ENCODE data around the gene TADA3.
A peak's percentile ranks its signal among the peaks of the same experiment; 100 is the strongest.

The TADA3 gene

DNA sequence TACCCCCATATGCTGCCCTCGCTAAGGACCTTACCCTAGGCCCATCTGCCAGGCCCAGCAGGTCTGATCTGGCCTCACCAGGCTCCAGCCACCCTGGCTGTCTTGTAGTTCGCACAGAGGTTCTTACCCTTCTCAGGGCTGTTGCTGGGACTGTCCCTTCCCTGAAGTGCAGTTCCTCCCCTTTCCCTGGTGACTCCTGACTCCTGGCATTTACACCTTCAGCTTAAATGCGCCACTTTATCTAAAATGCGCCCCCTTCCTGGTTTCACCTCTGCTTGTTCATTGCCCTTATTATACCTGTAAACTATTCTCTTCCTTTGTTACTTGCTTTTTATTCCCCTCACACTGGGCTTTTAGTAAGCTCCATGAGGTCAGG, 17.0 kb upstream of the TADA3 start:
- DNase-seq = no peak

GRCh38 chr3:9808345-9809037, 16.2 kb upstream of the TADA3 start:
- DNase-seq = peak; percentile 47

DNA sequence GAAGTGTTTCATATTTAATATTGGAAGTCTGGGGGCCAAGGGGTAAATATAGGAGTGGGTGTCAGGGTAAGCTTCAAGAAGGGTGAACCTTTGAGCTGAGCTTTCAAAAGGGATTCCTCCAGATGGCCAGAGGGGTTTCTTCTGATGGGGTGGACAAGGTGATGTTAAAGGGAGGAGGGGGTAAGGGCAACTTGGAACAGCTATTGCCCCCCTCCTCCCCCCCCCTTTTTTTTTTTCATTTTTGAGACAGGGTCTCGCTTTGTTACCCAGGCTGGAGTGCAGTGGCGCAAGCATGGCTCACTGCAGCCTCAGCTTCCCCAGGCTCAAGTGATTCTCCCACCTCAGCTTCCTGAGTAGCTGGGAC, 15.7 kb upstream of the TADA3 start:
- DNase-seq = no peak

GRCh38 chr3:9806688-9807589, 14.7 kb upstream of the TADA3 start:
- DNase-seq = no peak

DNA sequence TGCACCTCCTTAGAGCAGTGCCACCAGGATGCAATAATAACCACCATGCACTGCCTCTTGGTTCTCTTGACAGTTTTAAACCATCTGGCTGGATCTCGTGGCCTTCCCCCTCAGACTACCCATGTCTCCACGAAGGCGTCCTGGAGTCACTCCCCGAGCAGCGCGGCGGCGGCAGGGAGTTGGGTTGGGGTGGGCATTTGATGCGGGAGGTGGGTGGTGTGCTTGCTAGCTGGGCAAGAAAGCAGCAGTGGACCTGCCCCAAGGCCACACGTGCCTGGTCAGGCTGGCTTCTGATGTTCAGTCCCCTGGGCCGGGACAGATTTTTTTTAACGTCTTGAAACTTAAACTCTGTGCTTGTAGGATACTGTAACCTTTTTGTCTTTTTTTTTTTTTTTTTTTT, 13.9 kb upstream of the TADA3 start:
- DNase-seq = no peak

GRCh38 chr3:9804996-9805395, 12.7 kb upstream of the TADA3 start:
- DNase-seq = no peak

DNA sequence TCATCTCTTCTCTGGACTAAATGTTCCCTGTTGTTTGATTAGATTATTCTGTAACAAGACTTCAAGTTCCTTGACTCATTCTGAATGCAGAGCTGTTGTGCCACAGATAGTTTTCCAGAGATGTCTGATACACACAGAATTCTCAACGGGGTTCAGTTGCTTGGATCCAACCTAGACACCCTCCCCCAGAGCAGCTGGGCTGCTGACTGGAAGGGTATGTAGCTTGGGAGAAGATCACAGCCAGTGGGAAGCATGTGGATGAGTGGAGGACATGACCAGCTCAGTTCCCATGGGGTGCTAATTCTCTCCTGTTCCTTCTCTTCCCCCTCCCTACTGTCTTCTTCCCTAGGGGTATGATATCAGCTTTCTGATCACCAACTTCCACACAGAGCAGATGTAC, 11.2 kb upstream of the TADA3 start:
- DNase-seq = no peak

DNA sequence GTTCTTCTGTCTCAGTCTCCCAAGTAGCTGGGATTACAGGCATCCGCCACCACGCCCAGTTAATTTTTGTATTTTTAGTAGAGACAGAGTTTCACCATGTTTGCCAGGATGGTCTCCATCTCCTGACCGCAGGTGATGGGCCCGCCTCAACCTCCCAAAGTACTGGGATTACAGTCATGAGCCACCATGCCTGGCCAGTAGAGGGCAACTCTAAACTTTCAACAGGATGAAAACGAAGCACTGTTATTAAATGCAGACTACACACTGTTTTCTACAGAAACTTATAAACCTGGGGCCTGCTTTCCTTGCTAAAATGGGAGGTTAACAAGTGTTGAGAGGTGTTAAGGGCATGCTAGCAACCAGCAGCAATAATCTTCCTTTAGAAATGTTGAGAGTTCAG, 8.3 kb upstream of the TADA3 start:
- no peak for DNase-seq

DNA sequence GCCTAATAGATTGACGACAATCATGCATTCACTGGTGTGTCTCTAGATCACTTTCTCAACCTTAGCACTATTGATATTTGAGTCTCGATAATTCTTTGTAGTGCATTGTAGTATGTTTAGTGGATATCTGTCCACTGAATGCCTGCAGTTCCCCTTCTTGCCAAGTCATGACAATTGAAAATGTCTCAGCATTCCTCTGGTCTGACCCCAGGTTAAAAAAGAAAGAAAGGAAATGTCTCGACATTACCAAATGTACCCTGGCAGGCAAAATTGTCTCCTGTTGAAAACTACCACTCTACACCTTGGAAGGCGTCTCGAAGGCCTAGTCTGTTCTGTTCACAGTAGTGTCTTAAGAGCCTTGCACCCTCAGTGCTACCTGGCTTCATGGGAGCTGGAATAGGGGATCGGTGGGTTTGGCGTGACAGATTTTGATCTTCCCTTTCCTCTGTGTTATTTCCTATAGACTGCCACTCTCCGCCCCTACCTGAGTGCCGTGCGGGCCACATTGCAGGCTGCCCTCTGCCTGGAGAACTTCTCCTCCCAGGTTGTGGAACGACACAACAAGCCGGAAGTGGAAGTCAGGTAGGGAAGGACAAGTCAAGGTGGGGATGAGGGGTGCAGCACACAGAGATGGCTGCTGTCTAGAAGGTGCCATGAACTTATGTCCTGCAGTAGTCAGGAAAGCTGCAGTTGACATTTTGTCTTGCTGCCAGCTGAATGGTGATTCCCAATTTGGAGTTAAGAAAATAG, 5.1 kb upstream of the TADA3 start:
- DNase-seq = no peak

DNA sequence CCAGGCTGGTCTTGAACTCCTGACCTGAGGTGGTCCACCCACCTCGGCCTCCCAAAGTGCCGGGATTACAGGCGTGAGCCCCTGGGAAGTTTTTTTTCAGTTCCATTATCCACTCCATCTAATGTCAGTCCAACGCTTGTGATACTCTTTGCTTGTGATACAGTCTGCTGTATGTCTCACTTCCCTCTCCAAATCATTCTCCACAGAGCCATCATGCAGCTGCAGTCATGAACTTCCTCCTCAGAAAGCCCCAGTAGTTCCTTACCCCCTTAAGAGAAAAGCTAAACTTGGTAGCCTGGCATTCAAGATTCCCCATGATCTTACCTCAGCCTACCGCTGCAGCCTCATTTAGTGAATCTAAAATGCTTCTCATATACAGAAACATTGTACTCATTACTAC, 2.9 kb upstream of the TADA3 start:
- no peak for DNase-seq

- no peak for DNase-seq
Measured at GRCh38 chr3:9794400-9794799, 2.1 kb upstream of the TADA3 start.

DNA sequence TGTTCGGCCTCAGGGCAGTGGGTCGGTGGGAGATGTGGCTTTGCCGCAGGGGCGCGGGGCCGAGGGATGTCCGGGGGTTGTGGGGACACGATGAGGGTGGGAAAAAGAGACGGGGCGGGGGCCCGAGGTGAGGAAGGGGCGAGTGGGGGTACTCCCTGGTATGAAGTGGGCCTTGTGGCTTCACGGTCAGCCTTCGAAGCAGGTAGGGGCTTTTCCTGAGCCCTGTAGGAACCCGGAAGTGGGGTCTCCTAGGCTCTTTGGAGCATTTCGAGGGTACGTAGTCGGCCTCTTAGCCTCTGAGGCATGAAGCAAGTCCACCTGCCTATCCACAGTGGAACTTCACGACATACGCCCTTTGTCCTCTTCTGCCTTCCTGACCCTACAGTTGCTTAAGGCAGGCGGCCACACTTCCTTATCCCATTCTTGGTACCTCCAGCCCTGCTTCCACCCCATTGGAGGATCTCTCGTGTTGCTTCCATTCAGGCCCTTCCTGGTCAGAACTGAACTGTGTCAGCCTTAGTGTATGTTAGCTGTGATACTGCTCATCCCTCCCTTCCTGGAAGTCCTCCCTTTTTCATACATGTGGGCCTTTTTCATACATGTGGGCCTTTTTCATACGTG, 998 bp upstream of the TADA3 start:
- no peak for DNase-seq

DNA sequence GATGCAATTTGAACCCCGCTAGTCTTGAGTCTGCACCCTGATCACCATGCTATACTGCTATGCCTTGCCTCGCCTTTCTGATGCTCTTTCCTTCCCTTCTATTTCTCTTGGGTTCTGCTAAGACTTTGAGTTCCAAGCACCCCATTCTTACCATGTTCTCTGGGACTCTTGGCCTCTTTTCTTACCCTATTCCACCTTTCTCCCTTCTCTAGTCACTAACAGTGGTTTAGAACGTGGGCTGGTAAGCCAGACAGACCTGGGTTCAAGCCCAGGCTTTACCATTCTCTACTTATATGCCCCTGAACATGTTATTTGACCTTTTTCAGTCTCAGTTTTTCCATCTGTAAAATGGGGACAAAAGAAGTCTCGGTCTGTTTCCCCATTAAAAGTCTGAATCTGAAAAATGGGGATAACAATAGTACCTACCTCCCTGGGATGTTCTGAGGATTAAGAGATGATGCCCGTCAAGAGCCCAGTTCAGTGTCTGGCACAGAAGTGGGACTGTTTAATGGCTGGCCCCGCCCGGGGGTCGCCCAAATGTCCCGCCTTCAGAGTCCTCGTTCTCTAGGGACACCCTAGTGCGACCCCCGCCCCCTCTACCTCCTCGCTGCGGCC, 376 bp downstream of the TADA3 start:
- no peak for DNase-seq

DNA sequence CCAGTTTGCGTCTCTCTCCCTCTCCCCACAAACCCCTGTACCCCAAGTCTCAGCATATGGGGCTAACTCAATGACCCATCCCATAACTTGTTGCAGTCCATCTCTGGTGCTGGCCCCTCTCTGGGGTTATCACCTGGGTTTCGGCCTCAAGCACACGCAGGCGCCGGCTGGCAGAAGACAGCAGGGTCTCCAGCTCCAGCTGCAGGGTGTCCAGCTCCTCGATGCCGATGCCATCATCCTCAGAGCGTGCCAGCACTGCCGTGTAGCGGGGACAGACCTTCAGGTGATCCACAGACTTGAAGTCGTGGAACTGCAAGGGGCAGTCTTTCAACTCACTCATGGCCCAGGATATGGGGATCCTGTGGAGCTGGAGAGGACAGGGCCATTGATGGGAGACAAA, 1.1 kb downstream of the TADA3 start:
- no peak for DNase-seq

GRCh38 chr3:9787714-9788113, 4.6 kb downstream of the TADA3 start:
- no peak for DNase-seq

GRCh38 chr3:9786825-9787669, 5.2 kb downstream of the TADA3 start:
- no peak for DNase-seq

DNA sequence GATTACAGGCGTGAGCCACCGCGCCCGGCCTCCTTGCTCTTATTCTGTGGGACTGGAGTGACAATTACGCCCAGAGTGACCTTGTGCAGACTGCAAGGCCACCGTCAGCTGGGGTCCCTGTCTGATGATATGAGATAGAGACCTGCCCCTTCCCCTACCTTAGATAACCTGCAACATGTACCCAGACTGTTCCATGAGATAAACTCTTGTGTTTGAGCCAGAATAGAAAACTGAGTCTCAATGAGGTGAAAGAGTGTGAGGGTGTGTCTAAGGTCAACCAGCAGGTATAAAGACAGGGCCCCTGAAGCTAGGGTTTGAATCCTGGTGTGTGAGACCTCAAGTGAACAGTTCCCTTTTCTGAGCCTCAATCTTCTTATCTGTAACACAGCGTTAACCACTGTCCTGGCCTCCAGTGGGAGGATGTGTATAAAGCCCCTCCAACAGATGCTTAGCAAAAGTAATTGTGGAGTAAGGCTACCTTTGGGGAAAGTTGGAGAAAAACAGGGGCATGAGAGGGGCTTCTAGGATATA, 6.0 kb downstream of the TADA3 start:
- no peak for DNase-seq

GRCh38 chr3:9785602-9786001, 6.7 kb downstream of the TADA3 start:
- no peak for DNase-seq

DNA sequence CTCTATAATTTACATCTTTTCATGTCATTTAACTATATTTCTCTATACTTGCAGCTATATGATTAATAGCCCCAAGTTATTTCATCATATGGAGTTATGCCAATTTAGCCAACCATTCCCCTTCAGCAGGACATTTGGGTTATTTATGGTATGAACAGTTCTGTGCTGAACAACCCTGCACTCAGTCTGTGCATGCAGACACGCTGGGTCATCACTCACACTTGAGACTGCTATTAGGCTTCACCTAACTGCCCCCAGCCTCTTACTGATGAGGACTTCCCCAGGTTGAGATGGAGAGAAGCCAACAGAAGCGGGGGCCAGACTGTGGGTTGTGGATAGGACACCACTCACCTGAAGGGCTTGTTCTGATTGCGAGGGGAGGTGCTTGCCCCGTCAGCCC, 7.3 kb downstream of the TADA3 start:
- no peak for DNase-seq

GRCh38 chr3:9783954-9784353, 8.3 kb downstream of the TADA3 start:
- no peak for DNase-seq

DNA sequence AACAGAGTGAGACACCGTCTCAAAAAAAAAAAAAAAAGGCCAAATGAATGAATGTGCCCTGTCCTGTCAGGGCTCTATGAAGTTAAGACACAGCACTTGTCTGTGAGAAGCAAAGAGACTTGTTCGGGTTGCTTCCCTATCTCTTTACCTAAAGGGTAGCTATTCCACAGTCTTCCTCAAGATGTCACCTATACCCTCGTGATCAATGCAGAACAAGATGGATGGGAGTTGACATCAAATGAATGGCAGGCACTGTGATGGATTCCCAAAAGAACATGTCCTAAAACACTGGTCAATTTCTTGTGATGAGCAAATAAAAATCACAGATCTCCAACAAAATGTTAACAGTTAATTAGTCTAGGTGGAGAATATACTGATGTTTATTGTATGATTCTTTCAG, 9.5 kb downstream of the TADA3 start:
- DNase-seq = no peak
